ENCODE results near the gene ZC3H7A.
"Not testable (repeated sequence)": the region's sequence is repeated elsewhere in the genome, so short reads cannot be mapped to it uniquely, and the experiment has no call there.

The ZC3H7A gene, protein sequence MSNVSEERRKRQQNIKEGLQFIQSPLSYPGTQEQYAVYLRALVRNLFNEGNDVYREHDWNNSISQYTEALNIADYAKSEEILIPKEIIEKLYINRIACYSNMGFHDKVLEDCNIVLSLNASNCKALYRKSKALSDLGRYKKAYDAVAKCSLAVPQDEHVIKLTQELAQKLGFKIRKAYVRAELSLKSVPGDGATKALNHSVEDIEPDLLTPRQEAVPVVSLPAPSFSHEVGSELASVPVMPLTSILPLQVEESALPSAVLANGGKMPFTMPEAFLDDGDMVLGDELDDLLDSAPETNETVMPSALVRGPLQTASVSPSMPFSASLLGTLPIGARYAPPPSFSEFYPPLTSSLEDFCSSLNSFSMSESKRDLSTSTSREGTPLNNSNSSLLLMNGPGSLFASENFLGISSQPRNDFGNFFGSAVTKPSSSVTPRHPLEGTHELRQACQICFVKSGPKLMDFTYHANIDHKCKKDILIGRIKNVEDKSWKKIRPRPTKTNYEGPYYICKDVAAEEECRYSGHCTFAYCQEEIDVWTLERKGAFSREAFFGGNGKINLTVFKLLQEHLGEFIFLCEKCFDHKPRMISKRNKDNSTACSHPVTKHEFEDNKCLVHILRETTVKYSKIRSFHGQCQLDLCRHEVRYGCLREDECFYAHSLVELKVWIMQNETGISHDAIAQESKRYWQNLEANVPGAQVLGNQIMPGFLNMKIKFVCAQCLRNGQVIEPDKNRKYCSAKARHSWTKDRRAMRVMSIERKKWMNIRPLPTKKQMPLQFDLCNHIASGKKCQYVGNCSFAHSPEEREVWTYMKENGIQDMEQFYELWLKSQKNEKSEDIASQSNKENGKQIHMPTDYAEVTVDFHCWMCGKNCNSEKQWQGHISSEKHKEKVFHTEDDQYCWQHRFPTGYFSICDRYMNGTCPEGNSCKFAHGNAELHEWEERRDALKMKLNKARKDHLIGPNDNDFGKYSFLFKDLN

DNA sequence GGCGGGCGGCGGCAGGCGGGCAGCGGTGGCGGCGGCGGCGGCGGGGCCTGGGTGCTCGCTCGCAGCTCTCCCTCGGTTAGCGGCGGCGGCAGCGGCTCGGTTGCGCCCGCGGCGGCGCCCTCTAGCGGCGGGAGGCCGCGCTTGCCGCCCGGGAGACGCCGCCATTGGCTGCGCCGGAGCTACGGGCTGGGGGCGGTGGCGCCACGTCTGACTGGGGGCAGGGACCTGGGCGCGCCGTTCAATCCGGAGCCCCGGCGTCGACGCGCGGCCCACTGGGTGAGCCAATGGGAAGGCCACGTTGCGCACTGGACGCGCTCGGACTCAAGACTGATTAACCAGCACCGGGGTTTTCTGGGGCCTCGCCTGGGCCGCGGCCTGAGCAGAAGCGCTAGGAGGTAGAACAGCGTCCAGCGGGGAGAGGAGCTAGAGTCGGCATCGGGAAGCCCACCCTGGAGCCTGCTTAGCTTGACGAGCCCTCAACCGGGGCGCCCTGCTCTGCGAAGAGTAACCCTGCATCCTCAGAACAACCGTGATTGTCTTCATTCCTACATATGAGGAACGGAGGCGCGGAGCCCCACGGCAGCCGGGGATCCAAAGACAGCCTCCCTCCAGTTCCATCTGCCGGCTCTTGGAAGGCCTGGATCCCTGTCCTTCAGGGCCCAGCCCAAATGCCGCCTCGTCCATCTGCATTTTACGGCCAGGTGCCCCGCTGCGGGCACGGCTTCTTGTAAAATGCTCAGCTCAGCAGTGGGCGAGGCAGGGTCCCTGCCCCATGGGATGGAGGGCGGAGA is at the start of gene ZC3H7A:
Gene ZC3H7A, minus strand, starts transcription at position 93 of the 791 bp plus-strand sequence. CDS start 14,904 bp downstream, outside the sequence.
- DNase-seq, result peak; percentile 90 to 99 (median 96)
- intact Hi-C loops (cut with DNase I), result loop anchor here (2.0 to 10.0 kb wide), 2 partner anchors 55 to 133 kb away; partner anchors contain the start of genes SNN and TXNDC11

DNA sequence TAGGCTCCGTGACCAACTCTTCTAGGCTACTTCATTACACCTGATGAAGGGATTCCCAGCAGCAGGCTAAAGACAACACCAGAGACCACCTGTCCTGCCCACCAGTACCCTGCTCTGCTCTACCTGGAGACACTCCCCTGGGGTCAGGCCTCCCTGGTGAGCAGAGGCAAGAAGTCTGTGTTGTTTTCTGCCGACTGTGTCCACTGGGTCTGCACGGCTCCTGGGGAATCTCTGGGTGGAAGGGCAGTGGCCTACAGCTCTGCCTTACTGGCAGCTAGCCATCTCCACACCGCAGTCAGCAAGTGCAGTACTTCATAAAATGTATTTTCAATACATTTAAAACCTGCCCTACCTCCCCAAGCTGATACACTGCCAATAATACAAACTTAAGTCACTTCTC is 47.4 kb upstream of the ZC3H7A start:
- DNase-seq, result no peak
- intact Hi-C loops (cut with DNase I), result no loop called here

DNA sequence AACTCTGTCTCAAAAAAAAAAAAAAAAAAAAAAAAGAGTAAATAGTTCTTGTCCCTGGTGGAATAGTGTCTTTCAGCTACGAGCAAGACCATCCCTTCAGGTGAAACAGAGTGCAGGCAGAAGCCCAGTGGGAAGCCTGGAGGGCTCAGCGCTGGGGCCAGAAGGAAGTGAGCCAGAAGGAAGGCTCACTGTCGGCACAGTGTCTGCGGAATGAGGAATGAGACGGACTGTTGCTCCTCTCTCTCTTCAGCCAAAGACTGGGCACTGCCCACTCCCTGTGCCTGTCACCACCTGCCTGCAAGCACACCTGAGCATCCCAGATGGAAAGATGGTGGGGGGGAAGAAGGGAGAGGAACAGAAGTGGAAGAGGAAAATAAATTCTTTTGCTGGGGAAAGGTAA is 46.8 kb upstream of the ZC3H7A start:
- no peak for DNase-seq
- intact Hi-C loops (cut with DNase I), result no loop called here

DNA sequence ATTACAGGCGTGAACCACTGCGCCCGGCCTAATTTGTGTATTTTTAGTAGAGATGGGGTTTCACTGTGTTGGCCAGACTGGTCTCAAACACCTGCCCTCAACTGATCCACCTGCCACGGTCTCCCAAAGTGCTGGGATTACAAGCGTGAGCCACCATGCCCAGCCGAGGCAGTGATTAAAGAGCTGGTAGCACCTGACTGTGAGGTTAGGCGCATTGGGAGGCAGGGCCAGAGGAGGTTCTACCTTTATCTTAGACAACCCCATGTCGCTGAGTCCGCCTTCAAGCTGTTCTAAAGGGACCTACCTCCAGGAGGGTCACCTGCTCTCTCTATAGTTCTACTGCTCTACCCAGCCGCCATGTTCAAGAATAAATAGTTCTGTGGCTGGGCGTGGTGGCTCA is 46.1 kb upstream of the ZC3H7A start:
- intact Hi-C loops (cut with DNase I), result no loop called here
- DNase-seq, result no peak

DNA sequence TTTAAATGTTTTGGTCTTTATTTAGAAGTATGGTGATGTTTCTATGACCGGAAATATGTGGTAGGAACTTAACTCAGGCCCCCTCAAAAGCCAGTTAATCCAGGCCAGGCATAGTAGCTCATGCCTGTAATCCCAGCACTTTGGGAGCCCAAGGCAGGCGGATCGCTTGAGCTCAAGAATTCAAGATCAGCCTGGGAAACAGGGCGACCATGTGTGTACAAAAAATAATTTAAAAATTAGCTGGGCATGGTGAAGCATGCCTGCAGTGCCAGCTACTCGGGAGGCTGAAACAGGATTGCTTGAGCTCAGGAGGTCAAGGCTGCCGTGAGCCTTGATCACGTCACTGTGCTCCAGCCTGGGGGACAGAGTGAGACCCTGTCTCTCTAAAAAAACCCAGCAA is 44.0 kb upstream of the ZC3H7A start:
- intact Hi-C loops (cut with DNase I), result no loop called here
- DNase-seq, result no peak

DNA sequence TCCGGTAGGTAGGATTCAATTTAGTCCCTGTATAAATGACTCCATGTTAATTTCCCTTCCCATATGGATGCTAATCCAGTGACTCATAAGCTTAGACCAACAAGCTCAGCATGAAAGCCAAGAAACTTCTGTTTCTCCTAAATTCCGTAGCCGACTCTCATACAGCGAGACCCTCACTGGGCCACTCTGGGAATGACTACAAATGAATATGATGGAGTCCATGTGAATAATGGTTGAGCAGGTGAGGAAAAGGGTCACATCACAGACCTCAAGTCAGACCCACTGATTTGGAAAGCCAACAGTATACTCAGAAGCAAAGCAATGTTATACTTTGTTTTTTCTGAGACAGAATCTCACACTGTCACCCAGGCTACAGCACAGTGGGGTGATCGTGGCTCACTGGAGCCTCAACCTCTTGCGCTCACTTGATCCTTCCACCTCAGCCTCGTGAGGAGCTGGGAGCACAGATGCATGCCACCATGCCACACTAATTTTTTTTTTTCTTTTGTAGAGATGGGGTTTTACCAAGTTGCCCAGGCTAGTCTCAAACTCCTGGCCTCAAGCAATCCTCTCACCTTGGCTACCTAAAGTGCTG is 39.7 kb upstream of the ZC3H7A start:
- no peak for DNase-seq
- intact Hi-C loops (cut with DNase I), result no loop called here

DNA sequence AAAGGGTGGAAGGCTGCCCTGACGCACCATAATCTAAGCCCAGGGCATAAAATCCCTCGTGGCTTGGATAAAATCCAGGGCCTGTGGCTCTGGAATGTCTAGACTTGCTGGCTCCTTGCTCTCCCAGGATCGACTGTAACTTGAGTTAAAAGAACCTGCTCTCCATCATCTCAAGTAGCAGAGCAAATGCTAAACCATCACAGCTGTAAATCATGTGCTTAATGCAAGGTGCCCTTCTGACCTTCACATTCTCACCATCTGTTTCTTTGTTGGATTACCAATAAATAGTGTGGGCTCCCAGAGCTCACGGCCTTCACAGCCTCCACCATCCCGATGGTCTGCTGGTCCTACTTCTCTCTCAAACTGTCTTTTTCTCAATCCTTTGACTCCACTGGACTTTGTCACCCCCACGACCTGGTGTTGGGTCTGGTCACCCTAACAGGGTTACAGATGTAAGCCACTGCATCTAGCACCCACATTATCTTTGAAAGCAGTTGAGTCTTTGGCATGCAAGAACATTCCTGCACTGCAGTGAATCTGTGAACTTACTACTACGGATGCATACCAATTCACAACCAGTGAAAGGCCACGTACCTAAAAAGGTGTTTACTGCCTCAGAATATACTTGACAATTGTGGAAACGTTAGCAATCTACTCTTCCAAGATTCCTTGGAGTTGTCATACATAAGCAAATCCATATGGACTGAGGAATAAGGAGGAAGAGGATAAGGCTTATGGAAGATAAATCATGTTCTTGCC is 39.0 kb upstream of the ZC3H7A start:
- intact Hi-C loops (cut with DNase I), result no loop called here
- no peak for DNase-seq

DNA sequence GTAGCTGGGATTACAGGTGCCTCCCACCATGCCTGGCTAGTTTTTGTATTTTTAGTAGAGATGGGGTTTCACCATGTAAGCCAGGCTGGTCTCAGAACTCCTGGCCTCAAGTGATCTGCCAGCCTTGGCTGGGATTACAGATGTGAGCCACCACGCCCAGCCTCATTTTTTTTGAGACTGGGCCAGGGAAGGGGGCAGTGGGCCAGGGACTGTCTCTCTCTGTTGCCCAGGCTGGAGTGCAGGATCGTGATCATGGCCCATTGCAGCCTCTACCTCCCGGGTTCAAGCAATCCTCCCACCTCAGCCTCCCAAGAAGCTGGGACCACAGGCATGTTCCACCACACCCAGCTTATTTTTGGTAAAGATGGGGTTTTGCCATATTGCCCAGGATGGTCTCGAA is 38.3 kb upstream of the ZC3H7A start:
- intact Hi-C loops (cut with DNase I), result no loop called here
- peak in 1 of 10 donors; percentile 9 for DNase-seq

DNA sequence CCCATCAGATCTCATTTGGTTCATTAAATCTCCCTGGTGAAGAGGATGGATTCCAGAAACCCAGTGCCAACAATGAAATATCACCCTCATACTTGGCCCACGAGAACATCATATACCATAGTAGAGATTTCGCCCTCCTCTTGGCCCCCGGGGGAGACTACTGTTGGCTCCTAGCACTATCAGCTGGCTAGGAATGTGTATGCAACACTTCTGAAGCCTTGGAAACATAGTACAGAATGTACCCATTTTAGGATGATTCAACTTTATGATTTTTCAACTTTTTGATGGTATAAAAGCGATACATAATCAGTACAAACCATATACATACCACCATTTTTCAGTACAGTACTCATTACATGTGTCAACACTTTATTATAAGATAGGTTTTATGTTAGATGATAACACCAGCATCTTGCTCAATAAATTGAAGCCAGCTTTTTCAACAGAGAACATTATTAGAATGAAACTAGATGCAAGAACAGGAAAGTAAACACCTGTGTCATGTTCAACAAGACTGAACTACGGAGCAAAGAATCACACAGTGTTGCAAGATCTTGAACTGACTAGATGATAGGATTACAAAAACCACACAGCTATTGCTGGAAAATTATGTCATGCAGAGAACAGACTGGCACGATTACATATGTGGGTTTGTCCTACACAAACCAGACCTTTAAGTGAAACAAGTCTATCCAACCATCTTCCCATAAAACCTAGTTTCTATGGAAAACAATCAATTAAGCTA is 37.1 kb upstream of the ZC3H7A start:
- intact Hi-C loops (cut with DNase I), result no loop called here
- peak in 1 of 10 donors; percentile 15 for DNase-seq

DNA sequence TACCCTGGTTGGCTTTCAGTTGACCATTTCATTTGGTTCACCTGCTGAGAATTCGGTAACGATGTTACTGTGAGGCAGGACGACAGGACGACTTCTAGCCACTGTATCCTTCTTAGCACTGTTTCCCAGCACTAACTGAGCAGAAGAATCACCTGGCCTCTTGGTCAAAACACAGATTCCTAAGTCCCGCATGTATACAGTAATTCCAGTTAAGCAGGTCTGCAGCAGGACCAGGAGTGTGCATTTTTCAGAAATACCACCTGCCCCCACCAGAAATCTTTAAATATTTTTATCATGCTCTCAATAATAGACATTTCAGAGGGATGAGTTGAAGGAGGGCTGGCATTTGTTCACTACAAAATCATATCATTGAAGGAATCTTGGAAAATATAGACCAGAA is 31.6 kb upstream of the ZC3H7A start:
- intact Hi-C loops (cut with DNase I), result no loop called here

DNA sequence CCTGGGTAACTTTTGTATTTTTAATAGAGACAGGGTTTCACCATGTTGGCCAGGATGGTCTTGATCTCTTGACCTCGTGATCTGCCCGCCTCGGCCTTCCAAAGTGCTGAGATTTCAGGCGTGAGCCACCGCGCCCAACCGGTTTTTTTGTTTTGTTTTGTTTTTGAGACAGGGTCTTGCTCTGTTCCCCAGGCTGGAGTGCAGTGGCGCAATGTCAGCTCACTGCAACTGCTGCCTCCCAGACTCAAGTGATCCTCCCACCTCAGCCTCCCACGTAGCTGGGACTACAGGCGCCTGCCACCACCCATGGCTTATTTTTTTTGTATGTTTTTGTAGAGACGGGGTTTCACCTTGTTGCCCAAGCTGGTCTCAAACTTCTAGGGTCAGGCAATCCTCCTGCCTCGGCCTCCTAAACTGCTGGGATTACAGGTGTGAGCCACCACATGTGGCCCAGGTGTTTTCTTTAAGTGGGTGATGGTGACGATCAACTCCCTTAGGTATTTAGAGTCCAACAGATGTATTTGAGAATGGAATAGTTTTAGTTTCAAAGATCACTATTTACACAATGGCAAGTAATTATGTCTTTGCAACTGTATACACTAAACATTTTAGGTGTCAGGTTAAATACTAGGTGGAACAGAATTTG is 28.6 kb upstream of the ZC3H7A start:
- intact Hi-C loops (cut with DNase I), result not testable (repeated sequence)

More for the DNA sequence above, 31.6 kb upstream of the ZC3H7A start:
- DNase-seq, result no peak

DNA sequence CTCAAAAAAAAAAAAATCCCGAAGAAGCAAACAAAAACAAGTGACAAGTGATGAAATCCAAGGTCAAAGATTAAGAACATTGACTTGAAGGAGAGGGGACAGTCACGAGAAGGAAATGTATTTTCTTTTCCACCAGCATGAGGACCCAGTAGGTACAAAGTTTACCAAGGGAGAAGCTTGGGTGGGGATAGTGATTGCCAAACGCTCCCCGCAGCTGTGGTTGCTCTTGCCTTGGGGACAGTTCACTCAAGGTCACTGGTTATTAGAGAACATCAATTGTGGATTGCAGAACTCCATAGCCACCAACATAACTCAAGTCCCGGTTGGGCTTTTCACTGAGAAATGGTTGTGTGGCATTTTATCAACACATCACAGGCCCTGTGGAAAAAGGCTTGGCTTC is 27.3 kb upstream of the ZC3H7A start:
- DNase-seq, result peak in 1 of 10 donors; percentile 60

More for the DNA sequence above, 28.6 kb upstream of the ZC3H7A start:
- DNase-seq, result peak in 1 of 10 donors; percentile 20

DNA sequence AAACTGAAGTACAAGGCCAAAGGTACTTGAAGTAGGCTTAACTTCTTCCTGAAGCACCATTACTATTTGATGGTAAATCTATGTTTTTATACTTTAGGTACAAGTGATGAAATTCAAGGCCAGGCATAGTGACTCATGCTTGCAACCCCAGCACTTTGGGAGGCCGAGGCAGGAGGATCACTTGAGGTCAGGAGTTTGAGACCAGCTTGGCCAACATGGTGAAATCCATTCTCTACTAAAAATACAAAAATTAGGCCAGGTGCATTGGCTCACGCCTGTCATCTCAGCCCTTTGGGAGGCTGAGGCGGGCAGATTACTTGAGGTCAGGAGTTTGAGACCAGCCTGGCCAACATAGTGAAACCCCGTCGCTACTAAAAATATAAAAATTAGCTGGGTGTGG is 26.6 kb upstream of the ZC3H7A start:
- peak in 1 of 10 donors; percentile 17 for DNase-seq
- intact Hi-C loops (cut with DNase I), result not testable (repeated sequence)

More for the DNA sequence above, 27.3 kb upstream of the ZC3H7A start:
- intact Hi-C loops (cut with DNase I), result no loop called here

DNA sequence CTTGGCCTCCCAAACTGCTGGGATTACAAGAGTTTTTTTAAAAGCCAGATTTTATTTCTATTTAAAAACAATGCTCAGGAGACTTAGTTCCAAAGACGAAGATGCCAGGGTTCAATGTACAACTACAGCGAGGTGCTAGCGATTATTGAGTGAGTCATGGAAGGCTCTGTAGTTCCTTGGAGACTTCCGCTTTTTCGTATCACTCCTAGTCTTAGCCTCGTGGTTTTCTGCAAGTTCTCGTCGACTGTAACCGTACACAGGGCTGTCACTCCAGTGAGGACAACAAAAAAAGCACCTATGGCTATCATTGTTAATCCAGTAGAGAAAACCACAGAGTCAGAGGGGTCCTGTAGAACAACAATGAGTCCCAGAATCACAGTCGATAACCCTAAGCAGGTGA is 22.7 kb upstream of the ZC3H7A start:
- DNase-seq, result peak in 1 of 10 donors; percentile 5
- intact Hi-C loops (cut with DNase I), result no loop called here

DNA sequence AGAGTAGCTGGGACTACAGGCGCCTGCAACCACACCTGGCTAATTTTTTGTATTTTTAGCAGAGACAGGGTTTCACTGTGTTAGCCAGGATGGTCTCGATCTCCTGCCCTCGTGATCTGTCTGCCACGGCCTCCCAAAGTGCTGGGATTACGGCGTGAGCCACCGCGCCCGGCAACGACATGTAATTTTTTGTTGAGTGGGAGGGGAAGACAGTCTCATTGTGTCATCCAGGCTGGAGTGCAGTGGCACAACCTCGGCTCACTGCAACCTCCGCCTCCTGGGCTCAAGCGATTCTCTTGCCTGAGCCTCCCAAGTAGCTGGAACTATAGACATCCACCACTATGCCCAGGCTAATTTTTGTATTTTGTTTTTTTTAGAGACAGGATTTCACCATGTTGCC is 21.9 kb upstream of the ZC3H7A start:
- peak in 1 of 10 donors; percentile 18 for DNase-seq
- intact Hi-C loops (cut with DNase I), result not testable (repeated sequence)

DNA sequence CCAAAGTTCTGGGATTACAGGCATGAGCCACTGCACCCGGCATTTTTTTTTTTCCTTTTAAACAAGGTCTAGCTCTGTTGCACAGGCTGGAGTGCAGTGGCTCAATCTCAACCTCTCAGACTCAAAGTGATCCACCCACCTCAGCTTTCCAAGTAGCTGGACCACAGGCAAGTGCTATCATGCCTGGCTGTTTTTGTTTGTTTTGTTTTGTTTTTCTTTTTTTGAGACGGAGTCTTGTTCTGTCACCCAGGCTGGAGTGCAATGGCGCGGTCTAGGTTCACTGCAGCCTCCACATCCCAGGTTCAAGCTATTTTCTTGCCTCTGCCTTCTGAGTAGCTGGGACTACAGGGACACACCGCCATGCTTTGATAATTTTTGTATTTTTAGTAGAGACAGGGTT is 19.1 kb upstream of the ZC3H7A start:
- intact Hi-C loops (cut with DNase I), result no loop called here

DNA sequence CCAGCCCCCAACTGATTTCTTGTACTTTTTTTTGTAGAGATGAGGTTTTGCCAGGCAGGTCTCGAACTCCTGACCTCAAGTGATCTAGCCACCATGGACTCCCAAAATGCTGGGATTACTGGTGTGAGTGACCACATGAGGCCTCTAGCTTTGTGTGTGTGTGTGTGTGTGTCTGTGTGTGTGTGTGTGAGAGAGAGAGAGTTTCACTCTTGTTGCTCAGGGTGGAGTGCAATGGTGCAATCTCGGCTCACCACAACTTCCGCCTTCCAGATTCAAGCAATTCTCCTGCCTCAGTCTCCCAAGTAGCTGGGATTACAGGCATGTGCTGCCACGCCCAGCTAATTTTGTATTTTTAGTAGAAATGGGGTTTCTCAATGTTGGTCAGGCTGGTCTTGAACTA is 17.7 kb upstream of the ZC3H7A start:
- intact Hi-C loops (cut with DNase I), result loop anchor here (5.0 kb wide), 1 partner anchor 417 kb away; no protein-coding TSS in a partner anchor
- peak in 1 of 10 donors; percentile 6 for DNase-seq

More for the DNA sequence above, 19.1 kb upstream of the ZC3H7A start:
- no peak for DNase-seq

DNA sequence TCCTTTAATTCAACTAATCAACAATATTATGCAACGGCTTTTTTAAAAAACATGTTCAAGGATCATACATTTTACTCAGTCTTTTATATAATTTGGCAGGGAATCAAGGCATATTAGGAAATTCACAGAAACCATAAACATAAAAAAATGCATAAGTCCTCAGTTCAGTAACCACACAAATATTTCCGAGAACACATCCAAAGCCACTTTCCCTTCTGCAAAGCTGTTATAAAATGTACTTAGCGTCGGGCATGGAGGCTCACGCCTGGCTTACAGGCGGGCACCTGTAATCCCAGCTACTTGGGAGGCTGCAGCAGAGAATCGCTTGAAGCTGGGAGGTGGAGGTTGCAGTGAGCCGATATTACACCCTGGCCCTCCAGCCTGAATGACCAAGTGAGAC is 9.7 kb upstream of the ZC3H7A start:
- DNase-seq, result peak in 2 of 10 donors; percentile 25 to 41
- intact Hi-C loops (cut with DNase I), result no loop called here
